ENCODE data around the gene TRIM65. TPM values are rescaled to one million over a fixed set of nuclear protein-coding genes. Genes with fewer than 3 reads are reported as not detected.

The TRIM65 gene
- total and polyA plus RNA-seq, 2 of the 13 experiments (the other 11 are each of a cell fraction or from before 2014, with no cell fraction given), result 10.3 to 22.4 TPM

DNA sequence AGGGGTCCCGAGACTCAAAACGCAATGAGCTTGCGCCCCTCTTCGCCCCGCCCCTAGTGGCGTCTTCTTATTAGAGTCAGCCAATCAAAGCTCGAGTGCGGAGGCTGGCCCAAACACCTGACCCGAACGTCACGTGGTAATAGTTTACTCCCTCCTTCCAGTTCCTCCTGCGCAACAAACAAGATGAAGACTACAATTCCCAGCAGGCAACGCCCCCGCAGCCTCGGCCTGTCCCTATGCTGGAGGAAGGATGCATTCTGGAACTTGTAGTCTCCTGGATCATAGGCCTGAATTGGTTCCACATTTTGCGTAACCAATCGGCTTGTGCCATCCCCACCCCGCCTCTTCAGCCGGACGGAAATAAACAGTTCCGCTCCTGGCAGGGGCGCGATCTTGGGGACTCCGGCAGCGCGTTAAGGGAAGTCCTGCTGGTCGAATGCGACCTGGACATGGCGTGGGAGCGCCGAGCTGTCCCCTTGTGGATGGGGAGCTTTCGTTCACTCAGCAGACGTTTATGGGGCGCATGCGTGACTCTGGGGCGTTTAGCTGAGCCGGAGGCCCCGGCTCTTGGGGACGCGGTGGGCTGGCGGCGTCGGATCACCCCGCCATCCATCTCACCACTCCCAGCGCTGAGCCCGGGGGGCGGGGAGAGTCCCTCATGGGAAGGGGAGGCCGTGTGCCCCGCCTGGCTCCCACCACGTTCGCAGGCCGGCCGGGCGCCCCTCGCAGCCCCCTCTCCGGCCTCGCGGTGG lies 41.3 kb downstream of the TRIM65 start, which contains the start of gene WBP2 (continued):
- TF ChIP-seq, protein P1, sequence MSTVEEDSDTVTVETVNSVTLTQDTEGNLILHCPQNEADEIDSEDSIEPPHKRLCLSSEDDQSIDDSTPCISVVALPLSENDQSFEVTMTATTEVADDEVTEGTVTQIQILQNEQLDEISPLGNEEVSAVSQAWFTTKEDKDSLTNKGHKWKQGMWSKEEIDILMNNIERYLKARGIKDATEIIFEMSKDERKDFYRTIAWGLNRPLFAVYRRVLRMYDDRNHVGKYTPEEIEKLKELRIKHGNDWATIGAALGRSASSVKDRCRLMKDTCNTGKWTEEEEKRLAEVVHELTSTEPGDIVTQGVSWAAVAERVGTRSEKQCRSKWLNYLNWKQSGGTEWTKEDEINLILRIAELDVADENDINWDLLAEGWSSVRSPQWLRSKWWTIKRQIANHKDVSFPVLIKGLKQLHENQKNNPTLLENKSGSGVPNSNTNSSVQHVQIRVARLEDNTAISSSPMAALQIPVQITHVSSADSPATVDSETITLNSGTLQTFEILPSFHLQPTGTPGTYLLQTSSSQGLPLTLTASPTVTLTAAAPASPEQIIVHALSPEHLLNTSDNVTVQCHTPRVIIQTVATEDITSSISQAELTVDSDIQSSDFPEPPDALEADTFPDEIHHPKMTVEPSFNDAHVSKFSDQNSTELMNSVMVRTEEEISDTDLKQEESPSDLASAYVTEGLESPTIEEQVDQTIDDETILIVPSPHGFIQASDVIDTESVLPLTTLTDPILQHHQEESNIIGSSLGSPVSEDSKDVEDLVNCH (CRISPR knock-in tag; IDR thresholded peaks at IDR 0.05), result no peak; the same call in 1 of the 2 replicates
- TF ChIP-seq, protein P2, sequence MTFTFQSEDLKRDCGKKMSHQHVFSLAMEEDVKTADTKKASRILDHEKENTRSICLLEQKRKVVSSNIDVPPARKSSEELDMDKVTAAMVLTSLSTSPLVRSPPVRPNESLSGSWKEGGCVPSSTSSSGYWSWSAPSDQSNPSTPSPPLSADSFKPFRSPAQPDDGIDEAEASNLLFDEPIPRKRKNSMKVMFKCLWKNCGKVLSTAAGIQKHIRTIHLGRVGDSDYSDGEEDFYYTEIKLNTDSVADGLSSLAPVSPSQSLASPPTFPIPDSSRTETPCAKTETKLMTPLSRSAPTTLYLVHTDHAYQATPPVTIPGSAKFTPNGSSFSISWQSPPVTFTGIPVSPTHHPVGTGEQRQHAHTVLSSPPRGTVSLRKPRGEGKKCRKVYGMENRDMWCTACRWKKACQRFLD (CRISPR knock-in tag; IDR thresholded peaks at IDR 0.05; ENCODE audit: borderline replicate concordance), result peak; percentile 42; the same call in 1 of the 2 replicates
- TF ChIP-seq KMT2A (CRISPR knock-in tag; IDR thresholded peaks at IDR 0.05) (peak; percentile 91), SRSF4 (IDR thresholded peaks at IDR 0.05; ENCODE audit: low read depth, low read length, poor library complexity, severe bottlenecking) (no peak), ATM (IDR thresholded peaks at IDR 0.05; ENCODE audit: borderline replicate concordance) (no peak), ZFP62 (CRISPR knock-in tag; IDR thresholded peaks at IDR 0.05) (peak; percentile 98; the same call in 1 of the 2 replicates), ARNT (IDR thresholded peaks at IDR 0.05) (no peak), ZNF292 (CRISPR knock-in tag; IDR thresholded peaks at IDR 0.05; ENCODE audit: borderline replicate concordance, low read depth) (no peak)
- TF ChIP-seq, protein P3, sequence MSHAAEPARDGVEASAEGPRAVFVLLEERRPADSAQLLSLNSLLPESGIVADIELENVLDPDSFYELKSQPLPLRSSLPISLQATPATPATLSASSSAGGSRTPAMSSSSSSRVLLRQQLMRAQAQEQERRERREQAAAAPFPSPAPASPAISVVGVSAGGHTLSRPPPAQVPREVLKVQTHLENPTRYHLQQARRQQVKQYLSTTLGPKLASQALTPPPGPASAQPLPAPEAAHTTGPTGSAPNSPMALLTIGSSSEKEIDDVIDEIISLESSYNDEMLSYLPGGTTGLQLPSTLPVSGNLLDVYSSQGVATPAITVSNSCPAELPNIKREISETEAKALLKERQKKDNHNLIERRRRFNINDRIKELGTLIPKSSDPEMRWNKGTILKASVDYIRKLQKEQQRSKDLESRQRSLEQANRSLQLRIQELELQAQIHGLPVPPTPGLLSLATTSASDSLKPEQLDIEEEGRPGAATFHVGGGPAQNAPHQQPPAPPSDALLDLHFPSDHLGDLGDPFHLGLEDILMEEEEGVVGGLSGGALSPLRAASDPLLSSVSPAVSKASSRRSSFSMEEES (CRISPR knock-in tag; IDR thresholded peaks at IDR 0.05), result peak; percentile 93
- TF ChIP-seq, protein P4, sequence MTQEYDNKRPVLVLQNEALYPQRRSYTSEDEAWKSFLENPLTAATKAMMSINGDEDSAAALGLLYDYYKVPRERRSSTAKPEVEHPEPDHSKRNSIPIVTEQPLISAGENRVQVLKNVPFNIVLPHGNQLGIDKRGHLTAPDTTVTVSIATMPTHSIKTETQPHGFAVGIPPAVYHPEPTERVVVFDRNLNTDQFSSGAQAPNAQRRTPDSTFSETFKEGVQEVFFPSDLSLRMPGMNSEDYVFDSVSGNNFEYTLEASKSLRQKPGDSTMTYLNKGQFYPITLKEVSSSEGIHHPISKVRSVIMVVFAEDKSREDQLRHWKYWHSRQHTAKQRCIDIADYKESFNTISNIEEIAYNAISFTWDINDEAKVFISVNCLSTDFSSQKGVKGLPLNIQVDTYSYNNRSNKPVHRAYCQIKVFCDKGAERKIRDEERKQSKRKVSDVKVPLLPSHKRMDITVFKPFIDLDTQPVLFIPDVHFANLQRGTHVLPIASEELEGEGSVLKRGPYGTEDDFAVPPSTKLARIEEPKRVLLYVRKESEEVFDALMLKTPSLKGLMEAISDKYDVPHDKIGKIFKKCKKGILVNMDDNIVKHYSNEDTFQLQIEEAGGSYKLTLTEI (CRISPR knock-in tag; conservative IDR thresholded peaks at IDR 0.05), result no peak
- TF ChIP-seq, protein P5, sequence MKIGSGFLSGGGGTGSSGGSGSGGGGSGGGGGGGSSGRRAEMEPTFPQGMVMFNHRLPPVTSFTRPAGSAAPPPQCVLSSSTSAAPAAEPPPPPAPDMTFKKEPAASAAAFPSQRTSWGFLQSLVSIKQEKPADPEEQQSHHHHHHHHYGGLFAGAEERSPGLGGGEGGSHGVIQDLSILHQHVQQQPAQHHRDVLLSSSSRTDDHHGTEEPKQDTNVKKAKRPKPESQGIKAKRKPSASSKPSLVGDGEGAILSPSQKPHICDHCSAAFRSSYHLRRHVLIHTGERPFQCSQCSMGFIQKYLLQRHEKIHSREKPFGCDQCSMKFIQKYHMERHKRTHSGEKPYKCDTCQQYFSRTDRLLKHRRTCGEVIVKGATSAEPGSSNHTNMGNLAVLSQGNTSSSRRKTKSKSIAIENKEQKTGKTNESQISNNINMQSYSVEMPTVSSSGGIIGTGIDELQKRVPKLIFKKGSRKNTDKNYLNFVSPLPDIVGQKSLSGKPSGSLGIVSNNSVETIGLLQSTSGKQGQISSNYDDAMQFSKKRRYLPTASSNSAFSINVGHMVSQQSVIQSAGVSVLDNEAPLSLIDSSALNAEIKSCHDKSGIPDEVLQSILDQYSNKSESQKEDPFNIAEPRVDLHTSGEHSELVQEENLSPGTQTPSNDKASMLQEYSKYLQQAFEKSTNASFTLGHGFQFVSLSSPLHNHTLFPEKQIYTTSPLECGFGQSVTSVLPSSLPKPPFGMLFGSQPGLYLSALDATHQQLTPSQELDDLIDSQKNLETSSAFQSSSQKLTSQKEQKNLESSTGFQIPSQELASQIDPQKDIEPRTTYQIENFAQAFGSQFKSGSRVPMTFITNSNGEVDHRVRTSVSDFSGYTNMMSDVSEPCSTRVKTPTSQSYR (CRISPR knock-in tag; IDR thresholded peaks at IDR 0.05; ENCODE audit: borderline replicate concordance), result no peak
- TF ChIP-seq, protein P6, sequence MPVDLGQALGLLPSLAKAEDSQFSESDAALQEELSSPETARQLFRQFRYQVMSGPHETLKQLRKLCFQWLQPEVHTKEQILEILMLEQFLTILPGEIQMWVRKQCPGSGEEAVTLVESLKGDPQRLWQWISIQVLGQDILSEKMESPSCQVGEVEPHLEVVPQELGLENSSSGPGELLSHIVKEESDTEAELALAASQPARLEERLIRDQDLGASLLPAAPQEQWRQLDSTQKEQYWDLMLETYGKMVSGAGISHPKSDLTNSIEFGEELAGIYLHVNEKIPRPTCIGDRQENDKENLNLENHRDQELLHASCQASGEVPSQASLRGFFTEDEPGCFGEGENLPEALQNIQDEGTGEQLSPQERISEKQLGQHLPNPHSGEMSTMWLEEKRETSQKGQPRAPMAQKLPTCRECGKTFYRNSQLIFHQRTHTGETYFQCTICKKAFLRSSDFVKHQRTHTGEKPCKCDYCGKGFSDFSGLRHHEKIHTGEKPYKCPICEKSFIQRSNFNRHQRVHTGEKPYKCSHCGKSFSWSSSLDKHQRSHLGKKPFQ (CRISPR knock-in tag; IDR thresholded peaks at IDR 0.05; ENCODE audit: insufficient replicate concordance), result peak; percentile 94

Data from HepG2 (cell line).